Suprapubic skin (tissue), 3 donors: ENCODE measurements around the gene ADAMTS17.

ENCODE experiments used
- EP300 ChIP-seq: sonication (generic); formaldehyde crosslinking; IDR thresholded peaks from one replicate; pipeline ENCODE4 v1.6.1; 2017; ENCODE audit warnings: antibody characterized with exemption
- POLR2A ChIP-seq, 2 donors: fragments of 450-650 bp; IDR thresholded peaks; one replicate each; pipeline ENCODE4 v1.6.1; 2017; ENCODE audit warnings: antibody characterized with exemption in 2 of 2, mild to moderate bottlenecking in 2 of 2, moderate library complexity in 2 of 2
- TF ChIP-seq, protein P1 (sequence below), 2 donors: fragments of 200-600 bp in 1 of 2; fragments of 450-650 bp in 1 of 2; sonication (generic) in 1 of 2; IDR thresholded peaks; one replicate each; pipeline ENCODE4 v1.5.1; 2016 to 2019; ENCODE audit warnings: antibody characterized with exemption in 2 of 2, mild to moderate bottlenecking in 1 of 2, moderate library complexity in 1 of 2

DNA sequence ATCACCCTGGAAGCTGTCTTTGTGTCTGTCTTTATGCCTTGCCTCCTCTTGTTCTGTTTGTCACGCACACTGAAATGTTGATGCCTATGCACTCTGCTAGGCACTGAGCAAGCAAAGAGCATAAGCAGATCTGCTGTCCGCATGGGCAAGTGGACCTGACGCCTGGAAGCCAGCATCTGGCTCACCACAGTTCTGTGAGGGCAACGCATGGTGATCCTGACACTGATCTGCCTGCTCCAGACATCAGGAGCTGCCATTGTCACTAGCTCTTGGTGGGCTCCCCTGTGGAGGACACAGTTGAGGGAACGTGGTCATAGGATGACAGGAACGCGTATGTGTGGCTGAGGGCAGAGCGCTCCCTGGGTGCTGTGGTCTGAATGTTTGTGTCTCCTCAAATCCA lies 234.6 kb downstream of the ADAMTS17 start:
- TF ChIP-seq, protein P1, sequence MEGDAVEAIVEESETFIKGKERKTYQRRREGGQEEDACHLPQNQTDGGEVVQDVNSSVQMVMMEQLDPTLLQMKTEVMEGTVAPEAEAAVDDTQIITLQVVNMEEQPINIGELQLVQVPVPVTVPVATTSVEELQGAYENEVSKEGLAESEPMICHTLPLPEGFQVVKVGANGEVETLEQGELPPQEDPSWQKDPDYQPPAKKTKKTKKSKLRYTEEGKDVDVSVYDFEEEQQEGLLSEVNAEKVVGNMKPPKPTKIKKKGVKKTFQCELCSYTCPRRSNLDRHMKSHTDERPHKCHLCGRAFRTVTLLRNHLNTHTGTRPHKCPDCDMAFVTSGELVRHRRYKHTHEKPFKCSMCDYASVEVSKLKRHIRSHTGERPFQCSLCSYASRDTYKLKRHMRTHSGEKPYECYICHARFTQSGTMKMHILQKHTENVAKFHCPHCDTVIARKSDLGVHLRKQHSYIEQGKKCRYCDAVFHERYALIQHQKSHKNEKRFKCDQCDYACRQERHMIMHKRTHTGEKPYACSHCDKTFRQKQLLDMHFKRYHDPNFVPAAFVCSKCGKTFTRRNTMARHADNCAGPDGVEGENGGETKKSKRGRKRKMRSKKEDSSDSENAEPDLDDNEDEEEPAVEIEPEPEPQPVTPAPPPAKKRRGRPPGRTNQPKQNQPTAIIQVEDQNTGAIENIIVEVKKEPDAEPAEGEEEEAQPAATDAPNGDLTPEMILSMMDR (IDR thresholded peaks at IDR 0.05), result no peak
- no peak for TF ChIP-seq POLR2A (IDR thresholded peaks at IDR 0.05)
- no peak for TF ChIP-seq EP300
